ENCODE results near the gene RBMS1.
"Not testable (repeated sequence)": the region's sequence is repeated elsewhere in the genome, so short reads cannot be mapped to it uniquely, and the experiment has no call there.

RBMS1 gene

GRCh38 chr2:160467086-160467485, 26.5 kb downstream of the RBMS1 start:
- DNase-seq = no peak

GRCh38 chr2:160465406-160465805, 28.2 kb downstream of the RBMS1 start:
- DNase-seq = no peak

- DNase-seq = no peak
Observed at GRCh38 chr2:160465002-160465401, 28.6 kb downstream of the RBMS1 start.

- DNase-seq = no peak
Observed at GRCh38 chr2:160464017-160464416, 29.6 kb downstream of the RBMS1 start.

GRCh38 chr2:160463245-160463644, 30.4 kb downstream of the RBMS1 start:
- DNase-seq = no peak

GRCh38 chr2:160460333-160460731, 33.3 kb downstream of the RBMS1 start:
- DNase-seq = no peak

GRCh38 chr2:160459538-160460332, 33.9 kb downstream of the RBMS1 start:
- no peak for DNase-seq

- no peak for DNase-seq
Observed at GRCh38 chr2:160458718-160459453, 34.7 kb downstream of the RBMS1 start.

GRCh38 chr2:160457588-160457987, 36.0 kb downstream of the RBMS1 start:
- DNase-seq = no peak

GRCh38 chr2:160454070-160454797, 39.4 kb downstream of the RBMS1 start:
- no peak for DNase-seq

GRCh38 chr2:160453111-160453820, 40.3 kb downstream of the RBMS1 start:
- DNase-seq = no peak

- DNase-seq = no peak
Observed at GRCh38 chr2:160450486-160450885, 43.1 kb downstream of the RBMS1 start.

GRCh38 chr2:160448821-160449220, 44.8 kb downstream of the RBMS1 start:
- not testable (repeated sequence) for DNase-seq

- DNase-seq = no peak
Observed at GRCh38 chr2:160445673-160446072, 47.9 kb downstream of the RBMS1 start.

- no peak for DNase-seq
Observed at GRCh38 chr2:160442603-160443002, 51.0 kb downstream of the RBMS1 start.

GRCh38 chr2:160440888-160441287, 52.7 kb downstream of the RBMS1 start:
- no peak for DNase-seq

GRCh38 chr2:160439038-160439437, 54.6 kb downstream of the RBMS1 start:
- DNase-seq = not testable (repeated sequence)

GRCh38 chr2:160437273-160437672, 56.3 kb downstream of the RBMS1 start:
- no peak for DNase-seq

GRCh38 chr2:160434254-160434948, 59.2 kb downstream of the RBMS1 start:
- no peak for DNase-seq

- DNase-seq = no peak
Observed at GRCh38 chr2:160433466-160434140, 60.0 kb downstream of the RBMS1 start.

GRCh38 chr2:160432633-160433032, 61.0 kb downstream of the RBMS1 start:
- no peak for DNase-seq

- DNase-seq = no peak
Observed at GRCh38 chr2:160431441-160431840, 62.2 kb downstream of the RBMS1 start.
